ENCODE results near the gene RGL4. TPM values are rescaled to one million over a fixed set of nuclear protein-coding genes. Genes with fewer than 3 reads are reported as not detected.

The RGL4 gene
- total RNA-seq, 1 experiment from 2014 or later, result not detected

GRCh38 chr22:23678133-23678532 lies 12.7 kb upstream of the RGL4 start:
- DNase-seq (ENCODE audit: low read depth), result no peak

DNA sequence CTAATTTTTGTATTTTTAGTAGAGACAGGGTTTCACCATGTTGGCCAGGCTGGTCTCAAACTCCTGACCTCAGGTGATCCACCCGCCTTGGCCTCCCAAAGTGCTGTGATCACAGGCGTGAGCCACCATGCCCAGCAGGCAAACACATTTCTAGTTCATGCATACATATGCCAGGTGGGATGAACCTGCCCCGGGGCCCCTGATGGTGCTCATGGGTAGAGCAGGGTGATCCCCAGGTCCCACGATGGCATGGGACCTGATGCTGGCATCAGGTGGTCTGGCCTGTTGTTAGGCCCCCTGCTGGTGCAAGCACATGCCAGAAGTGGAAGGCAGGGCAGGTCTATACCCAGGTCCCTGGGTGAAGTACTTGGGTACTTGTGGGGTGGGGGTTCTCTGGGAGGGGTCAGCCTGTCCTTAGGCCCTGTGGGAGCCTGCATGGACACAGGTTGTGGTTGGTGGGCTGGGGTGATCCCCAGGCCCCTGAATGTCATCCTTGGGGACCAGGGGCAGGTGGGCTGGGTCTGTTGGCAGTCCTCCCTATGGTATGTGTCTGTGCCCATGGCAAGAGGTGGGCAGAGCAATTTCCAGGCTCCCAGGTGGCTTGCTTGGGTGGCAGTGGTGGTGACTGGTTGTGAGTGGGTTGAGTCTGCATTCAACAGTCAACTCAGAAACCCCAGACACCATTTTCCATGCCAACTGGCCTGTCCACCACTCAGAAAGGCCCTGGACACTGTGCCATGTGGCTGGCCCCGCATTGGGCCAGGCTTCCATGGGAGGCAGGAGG lies 9.6 kb upstream of the RGL4 start:
- DNase-seq (ENCODE audit: low read depth), result no peak

- DNase-seq (ENCODE audit: low read depth), result no peak
These were observed 8.7 kb upstream of the RGL4 start for GRCh38 chr22:23682077-23682476.

DNA sequence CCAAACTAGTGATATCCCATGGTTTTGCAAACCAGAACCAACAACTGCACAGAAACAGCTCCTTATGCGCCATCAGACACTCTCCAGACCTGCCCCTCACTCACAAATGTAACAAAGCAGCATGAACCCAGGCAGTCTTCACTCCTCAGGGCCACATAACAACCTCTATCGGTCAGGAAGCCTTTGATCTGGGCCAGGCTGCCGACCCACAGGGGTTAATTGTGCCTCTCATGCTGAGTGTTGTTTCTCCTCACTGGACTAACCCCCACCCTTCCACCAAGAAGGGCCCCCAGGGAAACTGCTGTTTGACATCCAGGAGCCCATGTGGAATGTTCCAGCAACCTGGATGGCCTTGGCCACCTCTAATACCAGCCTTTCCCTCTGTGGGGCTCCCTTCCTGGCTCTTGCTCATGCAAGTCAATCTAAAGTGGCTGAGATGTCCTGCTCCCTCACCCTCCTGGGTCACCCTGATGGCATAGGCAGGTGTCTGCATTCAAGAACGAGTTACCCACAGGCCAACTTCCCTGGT lies 7.9 kb upstream of the RGL4 start:
- no peak for DNase-seq (ENCODE audit: low read depth)

- no peak for DNase-seq (ENCODE audit: low read depth)
These were observed 7.3 kb upstream of the RGL4 start for GRCh38 chr22:23683545-23683944.

DNA sequence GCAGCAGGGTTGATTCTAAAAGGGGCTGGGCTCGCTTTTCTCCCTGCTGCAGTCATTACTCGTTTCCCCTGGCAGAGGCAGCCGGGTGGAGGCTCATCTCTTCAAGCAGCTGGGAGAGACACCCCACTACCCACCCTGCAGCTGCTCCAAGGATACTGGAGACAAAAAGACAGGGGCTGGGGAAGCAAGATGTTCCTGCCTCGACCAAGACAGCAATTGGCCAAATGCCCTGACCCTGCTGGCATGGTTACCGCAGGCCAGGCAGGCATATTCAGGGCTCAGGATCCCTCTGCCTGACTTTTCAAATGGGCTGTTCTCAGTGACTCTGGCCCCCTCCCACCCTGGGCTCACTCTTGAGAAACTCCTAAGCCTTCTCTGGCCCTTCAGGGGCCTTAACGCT lies 6.8 kb upstream of the RGL4 start:
- no peak for DNase-seq (ENCODE audit: low read depth)

DNA sequence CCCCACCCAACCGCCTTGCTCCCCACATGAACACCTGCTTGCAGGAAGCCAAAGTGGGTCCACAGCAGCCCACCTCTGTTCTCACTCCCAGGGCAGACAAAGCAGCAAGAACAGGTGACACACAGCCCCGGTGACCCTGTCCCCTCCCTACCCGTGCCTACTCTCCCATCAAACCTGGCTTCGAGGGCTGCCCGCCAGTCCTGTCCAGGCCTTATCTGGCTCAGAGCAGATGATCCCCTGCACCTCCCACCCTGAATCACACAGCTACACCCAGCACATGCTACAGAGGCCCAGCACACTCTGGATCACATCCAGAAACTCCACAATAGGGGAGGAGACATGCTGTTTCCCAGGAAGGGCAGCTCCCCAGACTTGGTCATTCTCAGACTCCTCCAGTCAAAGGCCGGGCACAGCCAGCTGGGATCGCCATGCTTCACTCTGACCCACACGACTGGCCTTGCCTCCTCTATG lies 6.2 kb upstream of the RGL4 start:
- DNase-seq (ENCODE audit: low read depth), result no peak

GRCh38 chr22:23685205-23685784 lies 5.5 kb upstream of the RGL4 start:
- peak; percentile 28 for DNase-seq (ENCODE audit: low read depth)

DNA sequence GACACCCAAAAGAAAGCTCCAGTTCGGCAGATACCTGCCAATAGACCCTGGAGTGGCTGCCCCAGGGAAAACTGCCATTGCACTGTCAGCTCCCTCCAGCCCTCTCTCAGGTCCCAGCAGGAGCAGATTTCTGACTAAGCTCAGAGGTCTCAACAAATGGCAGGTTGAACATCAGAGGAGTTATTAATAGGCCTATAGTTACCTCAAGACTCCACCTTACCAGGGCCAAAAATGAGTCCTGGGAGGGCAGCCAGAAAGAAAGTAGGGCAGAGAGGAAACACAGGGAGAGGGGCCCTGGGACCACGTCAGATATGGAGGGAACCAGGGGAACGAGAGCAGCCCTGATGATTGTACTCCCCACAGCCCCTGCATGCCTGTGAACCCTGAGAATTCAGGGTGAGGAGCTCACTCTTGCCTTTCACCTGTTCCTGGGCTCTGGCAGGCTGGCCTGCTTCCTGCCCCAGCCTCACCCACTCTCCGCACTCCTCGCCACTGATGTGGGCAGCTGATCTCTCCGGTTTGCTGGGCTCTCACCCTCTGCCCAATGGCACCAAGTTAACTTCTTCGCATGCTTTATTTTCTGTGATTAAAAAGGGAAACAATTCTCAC lies 4.3 kb upstream of the RGL4 start:
- DNase-seq (ENCODE audit: low read depth), result no peak

GRCh38 chr22:23688121-23688520 lies 2.7 kb upstream of the RGL4 start:
- DNase-seq (ENCODE audit: low read depth), result no peak

- no peak for DNase-seq (ENCODE audit: low read depth)
These were observed 2.2 kb upstream of the RGL4 start for GRCh38 chr22:23688571-23688970.

- DNase-seq (ENCODE audit: low read depth), result no peak
These were observed 1.4 kb upstream of the RGL4 start for GRCh38 chr22:23689414-23689813.

GRCh38 chr22:23691748-23692423 lies 1.1 kb downstream of the RGL4 start:
- DNase-seq (ENCODE audit: low read depth), result no peak

- no peak for DNase-seq (ENCODE audit: low read depth)
These were observed 1.9 kb downstream of the RGL4 start for GRCh38 chr22:23692598-23693291.

GRCh38 chr22:23693979-23694680 lies 3.3 kb downstream of the RGL4 start:
- no peak for DNase-seq (ENCODE audit: low read depth)

- no peak for DNase-seq (ENCODE audit: low read depth)
These were observed 4.3 kb downstream of the RGL4 start for GRCh38 chr22:23695141-23695540.

DNA sequence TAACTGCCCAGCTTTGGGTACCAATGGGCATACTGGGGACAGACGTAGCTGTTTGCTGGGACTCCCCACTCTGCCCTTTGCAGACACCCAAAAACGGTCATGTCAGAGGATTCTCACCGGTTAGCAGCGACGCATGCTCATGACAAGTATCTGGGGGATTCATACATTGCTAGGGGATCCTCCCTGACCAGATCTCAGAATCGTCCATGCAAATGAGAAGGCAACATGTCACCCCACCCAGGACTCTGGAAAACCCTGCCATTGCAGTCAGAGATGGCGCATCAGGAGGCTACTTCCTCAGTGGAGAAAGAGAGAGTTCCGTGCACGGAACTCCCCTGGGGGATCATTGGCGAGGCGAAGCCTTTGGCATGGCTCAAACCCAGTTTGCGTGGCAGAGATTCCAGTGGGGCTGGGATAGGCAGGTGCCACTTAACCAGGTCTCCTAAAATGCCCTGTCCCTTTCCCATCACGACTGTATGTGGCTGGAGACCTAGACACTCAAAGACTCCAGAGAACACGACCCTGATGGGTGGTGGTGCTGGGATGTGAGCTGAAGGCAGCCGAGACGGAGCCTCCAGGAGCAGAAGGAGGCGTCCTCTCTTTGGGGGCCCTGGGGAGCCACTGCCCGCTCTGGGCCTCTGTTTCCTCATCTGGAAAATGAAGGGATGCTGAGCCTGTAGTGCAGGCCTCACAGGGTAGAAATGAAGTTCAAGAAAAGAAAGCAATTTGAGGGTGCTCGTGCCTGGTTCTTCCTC lies 4.9 kb downstream of the RGL4 start:
- DNase-seq (ENCODE audit: low read depth), result no peak

- no peak for DNase-seq (ENCODE audit: low read depth)
These were observed 5.6 kb downstream of the RGL4 start for GRCh38 chr22:23696326-23696851.
